A673 (cell line): Measurements from ENCODE around the gene GSAP.

Source experiments
- CTCF ChIP-seq: fragments of 300-800, 200-600 bp; sonication (generic); conservative IDR thresholded peaks from 2 replicates; pipeline ENCODE4 v1.5.1; 2017; ENCODE audit warnings: low read depth, mild to moderate bottlenecking, antibody characterized with exemption, low read length, moderate library complexity, mixed read lengths
- EZH2 ChIP-seq: fragments of 200-600 bp; sonication (generic); IDR thresholded peaks from 2 replicates; pipeline ENCODE4 v1.6.1; 2017; ENCODE audit warnings: borderline replicate concordance, low read depth, mild to moderate bottlenecking, mixed read lengths, antibody characterized with exemption, low read length; ENCODE audit not compliant: poor library complexity, severe bottlenecking

- TF ChIP-seq CTCF = no peak
- TF ChIP-seq EZH2 = no peak
These were observed 12.7 kb upstream of the GSAP start for GRCh38 chr7:77428777-77429231.
